NCI-H187 treated with DMSO at 0.1 percent for 48 hours (cell line): ENCODE data around the gene PIR.

ENCODE experiments used
- DNase-seq: peaks from one replicate; lab custom pipeline; 2025; lab: John Stamatoyannopoulos, UW

Gene PIR

DNA sequence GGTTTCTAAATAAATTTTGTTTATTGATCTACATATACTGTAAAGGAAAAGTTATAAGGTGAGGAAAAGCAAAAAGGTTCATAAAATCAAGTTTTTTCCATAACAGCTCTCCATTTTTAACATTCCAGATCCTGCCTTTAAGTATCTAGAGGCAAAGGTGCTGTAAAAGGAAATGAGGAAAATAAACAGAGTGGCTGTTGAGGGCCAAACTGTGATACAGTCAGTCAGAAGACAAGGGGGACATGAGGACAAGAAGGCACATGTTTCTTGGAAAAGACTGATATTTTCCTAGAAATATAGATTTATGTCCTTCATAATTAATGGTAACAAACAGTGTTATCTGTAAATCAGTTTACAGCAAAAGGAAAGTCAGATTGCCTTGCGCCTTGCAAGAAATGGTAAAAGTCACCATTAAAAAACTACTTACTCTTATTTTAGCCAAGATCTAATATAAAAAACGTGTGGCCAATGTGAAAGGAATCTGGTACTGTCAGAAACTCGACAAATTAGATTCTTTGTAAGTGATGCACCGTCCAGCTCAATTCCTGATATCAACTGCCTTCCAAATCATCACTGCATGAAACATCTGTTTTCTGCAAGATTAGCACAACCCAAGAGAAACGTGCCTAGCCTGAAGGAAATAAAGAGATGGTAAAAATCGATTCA is 75.0 kb downstream of the PIR start:
- DNase-seq, result no peak

DNA sequence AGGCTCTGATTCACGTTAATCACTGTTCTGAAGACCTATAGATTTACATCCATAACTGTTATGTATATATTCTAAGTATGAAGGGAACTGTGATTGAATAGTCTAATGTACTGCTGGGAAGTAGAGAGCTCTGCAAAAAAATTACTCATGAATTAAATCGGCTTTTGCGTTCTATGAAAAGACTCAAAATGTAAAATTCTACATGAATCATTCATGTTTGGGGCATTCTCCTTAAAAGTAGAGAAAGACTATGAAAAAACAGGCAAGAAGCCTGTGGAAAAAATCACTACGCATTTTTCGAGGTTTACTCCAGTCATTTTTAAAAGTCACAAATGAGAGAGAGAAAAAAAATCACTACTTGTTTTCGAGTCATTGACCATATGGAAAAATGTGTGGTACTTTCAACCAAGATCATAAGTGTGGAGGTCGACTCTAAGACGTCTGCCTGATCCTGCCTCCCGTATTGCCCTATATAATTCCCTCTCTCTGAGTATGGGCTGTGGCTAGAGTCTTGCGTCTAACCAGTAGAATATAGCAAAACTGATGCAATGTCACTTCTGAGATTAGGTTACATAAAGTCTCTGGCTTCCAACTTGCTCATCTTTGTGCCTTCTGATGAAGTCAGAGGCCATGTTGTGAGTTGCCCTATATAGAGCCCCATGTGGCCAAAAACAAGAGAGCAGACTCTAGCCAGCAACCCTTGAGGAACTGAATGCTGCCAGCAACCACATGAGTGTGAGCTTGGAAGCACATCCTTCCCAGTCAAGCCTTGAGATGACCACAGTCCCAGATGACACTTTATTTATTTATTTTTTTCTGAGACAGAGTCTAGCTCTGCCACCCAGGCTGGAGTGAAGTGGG is 76.8 kb downstream of the PIR start:
- DNase-seq, result no peak

DNA sequence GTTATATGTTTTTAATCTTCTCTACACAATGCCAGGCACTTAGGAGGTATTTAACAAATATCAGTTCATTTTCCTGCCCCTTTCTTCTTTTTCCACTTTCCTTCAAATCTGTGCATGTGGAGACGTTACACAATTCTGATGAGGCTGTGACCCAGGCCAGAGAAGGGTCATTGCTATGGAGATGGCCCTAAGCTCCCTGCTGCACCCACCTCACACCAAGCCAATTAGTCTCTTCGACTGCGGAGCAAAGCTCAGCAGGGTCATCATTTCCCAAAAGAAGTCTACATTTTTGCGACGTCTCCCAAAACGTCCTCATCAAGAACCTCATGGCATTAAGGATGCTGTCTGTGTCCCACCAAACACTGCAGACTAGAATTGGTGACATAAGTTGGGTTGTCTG is 80.0 kb downstream of the PIR start:
- DNase-seq, result no peak

DNA sequence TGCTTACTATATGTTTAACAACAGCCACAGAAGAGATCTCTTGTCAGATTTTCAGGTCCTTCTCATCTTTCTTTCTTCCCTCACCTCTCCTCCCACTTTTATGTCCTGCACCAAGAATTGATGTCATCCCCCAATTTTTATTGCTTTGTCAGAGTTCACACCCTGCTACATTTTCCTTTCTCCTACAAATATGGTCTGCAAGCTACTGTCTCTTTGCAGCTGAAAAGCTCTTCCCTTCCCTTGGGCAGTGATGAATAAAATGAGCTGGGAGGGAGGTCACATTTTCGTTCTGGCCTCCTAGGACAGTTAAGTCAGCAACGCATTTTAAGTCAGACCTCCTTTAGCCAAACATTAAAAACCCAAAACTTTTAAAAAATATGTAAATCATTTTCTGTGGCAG is 82.2 kb downstream of the PIR start:
- DNase-seq, result no peak

DNA sequence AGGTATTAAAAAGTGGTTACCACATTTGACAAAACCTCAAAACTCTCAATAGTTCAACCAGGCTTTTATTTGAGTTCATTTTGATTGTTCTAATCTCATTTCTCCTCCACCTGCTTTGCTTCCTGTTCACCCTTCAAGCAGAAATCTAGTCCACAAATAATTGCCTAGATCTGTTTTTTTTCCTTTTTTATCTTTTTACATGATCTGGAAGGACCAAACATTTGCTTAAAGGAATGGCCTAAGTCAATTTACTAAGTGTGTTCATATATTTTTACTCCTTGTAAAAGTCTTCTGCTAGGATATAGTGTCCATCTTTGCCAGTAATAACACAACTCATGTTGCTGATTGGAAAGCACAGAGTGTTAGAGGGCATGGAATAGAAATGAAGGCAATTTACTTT is 82.7 kb downstream of the PIR start:
- DNase-seq, result no peak

DNA sequence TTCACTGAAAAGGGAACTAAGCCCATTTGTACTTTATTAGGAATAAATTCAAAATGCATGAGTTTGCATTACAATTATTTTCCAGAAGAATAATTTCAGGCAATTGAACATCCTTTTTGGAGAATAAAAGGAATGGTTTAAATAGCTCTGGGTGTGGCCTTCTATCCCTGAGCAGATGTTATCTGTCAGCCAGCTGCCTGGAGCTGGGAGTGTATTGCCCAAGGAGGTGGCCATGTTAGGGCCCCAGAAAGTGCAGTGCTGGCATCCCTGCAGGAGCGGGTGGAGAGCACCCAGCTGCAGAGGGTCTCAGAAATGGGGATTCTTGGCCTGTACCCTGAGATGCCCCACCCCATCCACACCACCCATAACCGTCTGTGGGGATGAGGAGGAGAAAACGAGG is 87.3 kb downstream of the PIR start:
- no peak for DNase-seq

DNA sequence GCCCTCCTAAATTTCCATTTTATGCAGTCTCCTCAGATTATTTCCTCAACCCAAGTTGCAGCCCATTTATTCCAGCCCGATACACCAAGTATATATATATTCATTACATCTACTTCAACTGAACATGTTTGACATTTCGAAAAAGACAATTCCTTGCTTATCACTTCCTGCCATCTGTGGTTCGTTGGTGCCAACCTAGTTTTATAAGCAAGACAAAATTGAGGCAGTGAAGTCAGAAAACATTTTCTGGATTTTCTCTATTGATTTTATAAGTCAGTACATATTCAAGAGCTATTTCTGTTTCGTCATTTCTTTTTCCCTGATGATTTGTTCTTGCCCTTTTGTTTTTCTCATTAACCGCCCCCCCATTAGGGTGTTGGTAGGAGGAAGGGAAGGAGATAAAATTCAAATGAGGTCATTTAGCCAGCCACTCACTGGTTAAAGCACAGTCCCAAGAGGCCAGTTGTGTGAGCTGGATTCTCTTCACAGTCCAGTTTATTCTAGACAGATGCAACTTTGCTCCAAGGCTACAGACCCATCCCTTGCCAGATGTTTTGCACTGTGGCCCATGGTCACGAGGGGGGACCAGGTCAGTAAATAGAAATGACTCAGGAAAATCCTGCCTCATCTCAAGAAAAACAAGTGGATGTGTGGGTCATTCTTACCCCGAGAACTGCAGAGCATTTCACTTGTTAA is 88.6 kb downstream of the PIR start:
- DNase-seq, result no peak

DNA sequence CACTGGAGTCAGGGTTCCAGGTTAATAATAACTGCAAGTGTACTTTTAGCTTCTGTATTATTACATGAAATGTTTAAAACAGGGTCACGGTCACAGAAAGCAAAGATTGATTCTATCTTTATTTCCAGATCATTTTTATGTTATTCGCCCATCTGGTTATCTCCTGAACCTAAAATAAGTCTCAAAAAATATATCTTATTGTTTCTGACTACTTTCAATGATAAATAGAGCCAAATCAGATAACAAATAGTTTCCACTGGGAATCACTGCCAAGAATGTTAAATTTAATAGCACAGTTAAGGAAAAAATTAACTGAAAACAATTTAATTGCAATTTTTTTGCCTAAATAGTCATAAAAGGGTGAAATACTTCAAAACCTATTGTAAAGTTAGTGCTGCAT is 91.8 kb downstream of the PIR start:
- DNase-seq, result no peak

DNA sequence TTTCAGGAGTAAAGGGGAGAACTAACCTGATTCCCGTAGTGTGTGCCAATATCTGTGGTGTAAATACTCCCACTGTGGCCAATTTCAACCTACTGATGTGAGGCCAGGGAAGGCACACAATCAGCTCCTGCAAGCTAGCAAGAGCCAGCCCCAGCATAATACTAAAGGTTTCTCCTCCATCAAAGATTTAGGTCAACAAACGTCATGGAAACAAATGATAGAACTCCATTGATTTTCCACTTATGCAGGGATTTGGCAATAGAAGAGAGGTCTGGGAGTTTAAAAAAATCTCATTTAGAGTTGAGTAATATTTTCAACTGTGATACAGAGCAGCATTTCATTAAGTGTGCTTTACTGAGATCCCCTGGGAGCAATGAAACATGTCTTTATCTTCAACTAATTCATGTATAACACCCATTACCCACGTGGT is 93.2 kb downstream of the PIR start:
- DNase-seq, result no peak

DNA sequence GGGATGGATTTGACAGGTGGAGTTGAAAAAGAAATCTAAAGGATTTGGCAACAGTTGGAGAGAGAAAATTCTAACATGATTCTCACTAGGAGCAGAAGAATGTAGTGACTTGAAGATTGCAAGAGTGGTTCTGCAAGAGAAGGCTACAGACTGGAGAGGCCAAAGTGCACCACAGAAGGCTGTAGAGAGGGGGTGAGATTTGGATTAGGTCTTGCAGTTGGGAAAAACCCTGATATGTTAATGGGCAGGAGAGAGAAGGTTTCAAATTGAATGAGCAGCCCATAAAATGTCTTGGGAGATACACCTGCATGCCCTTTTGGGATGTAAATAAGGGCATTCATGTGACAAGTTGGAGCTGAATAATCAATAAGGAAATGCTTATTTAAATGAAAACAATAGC is 94.3 kb downstream of the PIR start:
- DNase-seq, result no peak

DNA sequence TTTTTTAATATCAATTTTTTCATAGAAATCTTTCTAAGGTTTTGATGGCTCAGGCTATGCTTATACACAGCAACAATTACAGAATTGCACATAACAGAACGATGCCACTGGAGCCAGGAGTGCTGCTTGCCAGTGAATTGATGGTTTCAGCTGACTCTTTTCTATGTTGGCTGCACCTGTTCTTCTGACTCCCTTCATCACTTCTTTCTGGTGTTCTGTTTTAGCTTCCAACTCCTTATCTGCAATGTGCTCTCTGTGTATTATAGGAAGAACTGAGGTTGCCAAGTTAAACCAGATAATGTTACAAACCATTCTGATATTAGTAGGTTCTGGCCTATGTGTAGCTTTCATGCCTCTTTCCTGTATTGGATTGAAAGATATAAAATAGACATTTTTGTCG is 97.3 kb downstream of the PIR start:
- DNase-seq, result no peak

DNA sequence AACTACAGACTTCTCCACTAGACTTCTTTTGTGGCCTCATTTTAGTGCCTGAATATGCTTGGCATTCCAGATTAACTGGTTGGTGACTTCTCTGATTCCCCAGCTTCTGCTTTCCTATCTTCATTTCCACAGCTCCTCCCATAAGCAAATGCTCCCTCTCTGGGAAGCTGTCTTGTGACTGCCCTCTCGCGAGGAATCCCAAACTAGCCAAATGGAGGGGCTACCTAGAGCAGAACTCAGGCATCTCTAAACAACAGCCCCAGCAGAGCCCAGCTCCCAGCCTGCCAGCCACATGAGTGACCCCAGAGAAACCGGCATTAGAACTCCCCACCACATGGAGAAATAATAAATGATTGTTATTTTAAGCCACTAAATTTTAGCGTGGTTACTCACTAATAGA is 101.3 kb downstream of the PIR start:
- no peak for DNase-seq

DNA sequence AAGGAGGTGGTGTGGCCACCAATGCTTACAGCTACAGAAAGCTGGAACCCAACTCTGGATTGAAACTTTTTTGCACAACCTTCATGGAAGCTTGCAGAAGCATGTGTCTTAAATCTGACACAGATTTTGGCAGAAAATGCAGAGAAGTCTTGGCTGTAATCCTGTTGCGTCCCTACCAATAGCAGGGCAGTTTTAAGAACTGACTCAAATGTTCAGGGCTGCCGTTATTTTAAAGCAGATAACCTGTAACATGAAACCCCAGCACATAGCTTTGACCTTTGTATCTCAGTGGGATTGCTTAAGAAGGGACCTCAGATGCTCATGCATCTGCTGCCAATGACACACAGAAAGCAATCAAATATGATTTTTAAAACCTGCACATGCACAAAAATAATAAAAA is 108.8 kb downstream of the PIR start, which contains the start of gene VEGFD:
Gene VEGFD, minus strand, starts transcription at position 110 of the 400 bp plus-strand sequence. CDS start 467 bp downstream, outside the sequence.
- no peak for DNase-seq

DNA sequence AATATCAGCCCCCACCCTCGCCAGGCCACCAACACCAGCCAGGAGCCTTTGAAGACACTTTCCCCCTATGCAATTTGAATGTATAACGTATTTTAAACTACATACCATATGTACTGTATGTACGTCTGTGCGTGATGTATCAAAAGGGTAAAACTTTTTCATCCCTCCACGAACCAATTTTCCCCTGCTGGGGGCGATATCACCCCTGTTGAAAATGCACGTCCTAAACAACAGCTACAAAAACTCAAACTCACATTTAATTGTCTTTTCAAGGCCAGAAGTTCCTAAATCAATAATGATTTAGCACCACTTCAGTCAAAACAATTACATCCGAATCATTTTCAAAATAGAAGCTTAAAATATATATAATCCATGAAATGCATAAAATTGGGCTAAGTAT is 110.3 kb downstream of the PIR start:
- DNase-seq, result no peak

DNA sequence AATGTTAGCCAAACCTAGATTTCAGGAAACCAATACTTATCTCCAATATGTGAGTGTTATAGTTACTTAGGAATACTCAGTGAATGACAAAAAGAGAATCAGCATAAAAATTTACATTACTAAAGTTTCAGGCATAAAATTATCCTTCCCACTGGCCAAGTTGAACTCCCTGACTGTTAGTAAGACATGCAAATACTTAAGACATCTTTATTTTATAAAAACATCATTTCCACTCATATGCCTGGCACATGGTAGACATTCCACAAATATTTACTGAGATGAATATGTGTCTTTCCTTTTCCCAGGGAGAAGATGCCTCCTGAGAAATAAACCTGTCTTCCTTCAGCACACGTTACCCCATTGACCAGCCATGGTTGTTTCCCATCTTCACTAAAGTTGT is 116.2 kb downstream of the PIR start:
- DNase-seq, result no peak

DNA sequence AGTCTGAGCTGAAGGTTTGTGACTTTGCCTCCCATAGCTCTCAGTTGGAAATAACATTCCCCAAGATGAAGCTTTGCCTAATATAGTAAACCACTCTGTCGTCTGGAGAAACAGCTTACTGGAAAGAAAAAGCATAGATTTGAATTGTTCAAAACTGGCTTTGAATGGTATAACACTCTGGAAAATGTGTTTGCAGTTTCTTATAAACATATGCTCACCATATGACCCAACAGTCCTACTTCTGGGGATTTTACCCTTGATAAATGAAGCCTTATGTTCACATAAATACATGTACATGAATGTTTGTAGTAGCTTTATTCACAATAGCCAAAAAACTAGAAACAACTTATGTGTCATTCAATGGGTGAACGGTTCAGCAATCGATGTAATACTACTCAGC is 119.2 kb downstream of the PIR start:
- DNase-seq, result no peak

DNA sequence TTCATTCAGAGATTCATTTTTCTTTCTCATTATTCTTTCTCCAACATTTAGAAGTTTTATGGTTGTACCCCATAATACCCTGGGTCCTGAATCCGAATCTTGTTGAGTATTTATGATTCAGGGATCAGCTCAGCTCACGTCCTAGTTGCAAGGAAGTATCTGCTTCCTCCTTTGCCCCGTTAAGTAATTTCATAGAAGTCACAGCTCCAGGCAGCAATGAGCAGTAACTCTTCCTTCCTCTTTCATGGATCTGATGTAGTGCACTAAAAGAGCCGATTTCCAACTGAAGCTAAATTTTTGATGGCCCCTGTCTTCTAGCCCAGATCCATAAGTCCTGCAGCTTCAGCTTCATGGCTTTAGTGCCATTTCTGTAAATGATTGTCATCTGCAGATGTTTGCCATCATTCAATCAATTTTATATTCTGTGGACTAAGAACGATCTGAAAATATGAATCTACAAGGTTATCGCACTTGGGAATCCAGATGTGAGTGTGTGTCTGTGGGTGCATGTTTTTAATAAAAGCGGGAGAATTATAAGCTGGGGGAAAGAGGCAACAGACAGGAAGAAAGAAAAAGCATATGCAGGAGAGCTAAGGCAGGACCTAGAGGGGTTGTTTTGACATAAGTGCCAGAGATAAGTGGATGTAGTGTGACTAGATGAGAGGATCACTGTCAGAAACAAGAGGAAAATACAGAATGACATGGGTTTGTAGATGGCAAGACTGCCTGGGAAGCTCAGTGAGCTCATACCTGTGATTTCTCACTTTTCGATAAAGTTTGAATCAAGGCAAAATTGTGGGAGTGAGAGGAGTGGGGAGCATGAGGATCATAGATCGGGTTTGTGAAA is 126.4 kb downstream of the PIR start:
- DNase-seq, result no peak

DNA sequence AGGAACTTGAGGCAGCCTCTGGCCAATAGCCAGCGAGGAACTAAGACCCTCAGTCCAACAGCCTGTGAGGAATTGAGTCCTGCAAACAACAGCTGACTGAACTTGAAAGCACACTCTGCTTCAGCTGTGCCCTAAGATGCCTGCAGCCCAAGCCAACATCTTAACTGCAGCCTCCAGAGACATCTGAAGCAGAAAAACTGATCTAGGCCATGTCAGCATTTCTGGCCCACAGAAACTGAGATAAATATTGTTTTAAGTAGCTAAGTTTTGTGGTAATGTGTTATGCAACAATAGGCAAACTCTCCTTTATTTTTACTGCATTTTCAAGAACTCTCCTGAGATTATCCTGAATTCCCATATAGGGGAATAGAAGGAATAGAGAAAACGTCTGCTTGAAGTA is 133.4 kb downstream of the PIR start:
- DNase-seq, result no peak

DNA sequence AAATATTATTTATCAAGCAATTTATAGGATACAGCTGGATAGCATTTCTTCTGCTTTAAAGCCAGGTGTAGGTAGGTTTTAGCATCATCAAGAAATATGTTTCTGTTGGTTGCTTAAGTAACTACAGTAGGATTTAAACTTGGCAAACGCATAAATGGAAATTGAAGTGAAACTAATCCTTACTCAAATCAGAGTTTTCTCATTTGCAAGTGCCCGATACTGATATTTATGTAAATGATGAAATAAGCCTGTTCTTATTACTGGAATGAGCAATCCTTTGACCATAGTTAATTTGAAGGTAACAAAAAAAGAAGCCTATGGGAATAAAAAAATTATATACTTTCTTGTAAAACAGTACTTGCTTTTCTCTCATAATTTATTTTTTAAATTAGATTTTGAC is 134.6 kb downstream of the PIR start:
- DNase-seq, result no peak

DNA sequence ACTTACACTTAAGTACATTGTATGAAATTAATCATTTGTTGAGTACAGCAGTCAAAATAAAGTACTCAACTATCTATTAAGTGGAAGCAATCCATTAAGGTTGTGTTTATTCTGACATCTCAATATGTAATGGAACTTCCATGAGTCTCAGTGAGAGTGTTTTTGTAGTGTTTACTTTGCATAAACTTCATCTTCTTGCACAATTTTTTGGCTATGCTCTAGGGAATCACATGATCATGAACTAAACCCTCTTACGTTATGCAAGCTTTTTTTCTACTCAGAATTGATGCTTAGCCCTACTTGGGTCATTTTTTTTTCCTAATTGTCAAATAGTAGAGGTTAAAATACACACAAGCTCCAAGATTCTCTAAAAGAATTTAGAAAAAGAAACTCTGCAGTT is 136.7 kb downstream of the PIR start:
- no peak for DNase-seq

DNA sequence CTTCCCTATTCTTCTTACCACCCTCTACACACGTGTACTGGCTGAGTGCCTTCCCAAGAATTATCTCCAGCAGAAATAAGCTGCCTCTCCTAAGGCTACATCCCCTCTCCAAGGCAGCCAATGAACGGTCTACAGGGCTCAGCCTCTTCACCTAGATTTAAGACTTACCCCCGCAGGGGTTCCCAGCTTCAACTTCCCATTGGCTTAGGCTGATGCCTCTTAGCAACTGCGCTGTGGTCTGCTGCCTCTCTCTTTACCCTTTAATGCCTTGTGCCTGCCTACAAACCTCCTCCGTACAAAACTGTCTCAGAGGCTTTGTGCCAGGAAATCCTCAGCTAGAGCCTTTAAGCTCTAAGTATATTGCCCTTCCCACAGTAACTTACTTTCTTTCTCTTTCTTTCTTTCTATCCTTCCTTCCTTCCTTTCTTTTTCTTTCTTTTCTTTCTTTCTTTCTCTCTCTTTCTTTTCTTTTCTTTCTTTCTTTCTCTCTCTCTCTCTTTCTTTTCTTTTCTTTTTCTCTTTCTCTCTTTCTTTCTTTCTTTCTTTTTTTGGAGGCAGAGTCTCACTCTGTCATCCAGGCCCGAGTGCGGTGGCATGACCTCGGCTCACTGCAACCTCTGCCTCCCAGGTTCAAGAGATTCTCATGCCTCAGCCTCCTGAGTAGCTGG is 142.7 kb downstream of the PIR start:
- no peak for DNase-seq

DNA sequence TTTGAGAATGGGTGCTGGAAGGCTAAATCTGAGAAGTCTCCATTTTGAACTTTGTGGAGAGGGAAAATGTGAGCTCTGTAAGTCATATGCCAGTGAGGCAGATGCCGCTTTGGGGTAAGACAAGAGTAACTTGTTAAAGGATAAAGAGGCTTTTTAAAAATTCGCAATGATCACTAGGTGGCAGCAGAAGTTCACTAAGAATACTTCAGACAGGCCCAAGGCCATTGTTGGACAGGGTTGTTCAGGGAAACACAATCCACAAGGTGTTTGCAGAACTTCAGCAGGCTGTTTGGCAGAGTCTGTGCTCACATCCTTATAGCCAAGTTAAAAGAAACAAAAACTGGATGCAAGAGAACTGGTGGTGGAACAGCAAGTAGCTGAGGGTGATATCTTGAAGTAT is 144.1 kb downstream of the PIR start:
- DNase-seq, result peak; percentile 8
